Activated CD4-positive, alpha-beta memory T cell treated with anti-CD3 and anti-CD28 coated beads, Interleukin-2, amount 10 ng/mL, durations not matched to agents 7 days and 5 days (primary cell): ENCODE results near the gene TNRC6B. TPM values are rescaled to one million over a fixed set of nuclear protein-coding genes. Genes with fewer than 3 reads are reported as not detected.

ENCODE experiments used
- CTCF ChIA-PET: fragments of 350-600 bp; sonication (Branson Sonifier 250); formaldehyde crosslinking; loops from one replicate; lab custom pipeline; 2021; ENCODE audit warnings: antibody characterized with exemption, inconsistent platforms; lab: Charles Lee
- POLR2A ChIA-PET: fragments of 350-600 bp; sonication (Branson Sonifier 250); formaldehyde crosslinking; loops from one replicate; lab custom pipeline; 2021; ENCODE audit warnings: antibody characterized with exemption; lab: Charles Lee
- DNase-seq: peaks from one replicate; pipeline ENCODE4 v3.0.0-alpha.2; 2020
- H3K27ac Mint-ChIP-seq: one replicate; pipeline ENCODE4 v1.8.0; 2021; ENCODE audit warnings: mild to moderate bottlenecking, mixed read lengths
- H3K27me3 Mint-ChIP-seq: one replicate; pipeline ENCODE4 v1.8.0; 2021; ENCODE audit warnings: mixed read lengths
- H3K36me3 Mint-ChIP-seq: one replicate; pipeline ENCODE4 v1.8.0; 2021; ENCODE audit warnings: low read depth, mixed read lengths
- H3K4me1 Mint-ChIP-seq: one replicate; pipeline ENCODE4 v1.8.0; 2021; ENCODE audit warnings: mixed read lengths
- H3K4me3 Mint-ChIP-seq: one replicate; pipeline ENCODE4 v1.8.0; 2021; ENCODE audit warnings: mild to moderate bottlenecking, mixed read lengths
- H3K9me3 Mint-ChIP-seq: one replicate; pipeline ENCODE4 v1.8.0; 2021; ENCODE audit warnings: mixed read lengths
- total RNA-seq, 2 experiments: library from RNA; stranded (reverse); gene quantifications; one replicate each; pipeline ENCODE4 v1.2.3, GENCODE V29; 2021

The TNRC6B gene
- total RNA-seq, 2 experiments from 2014 or later, result 51.0 to 55.0 TPM

GRCh38 chr22:40256516-40256915, 78.8 kb downstream of the TNRC6B start:
- POLR2A ChIA-PET, result interaction anchor here (1.0 kb wide), 1 partner anchor 10 kb away, joined by 3 read pairs; no protein-coding TSS in a partner anchor

GRCh38 chr22:40258017-40258416, 80.3 kb downstream of the TNRC6B start:
- Mint-ChIP-seq H3K27ac (peak overlapping the region; percentile 68), H3K9me3 (no peaks in the 10 kb centered on the region), H3K27me3 (no peaks in the 10 kb centered on the region), H3K4me3 (peak overlapping the region; percentile 33), H3K4me1 (peaks cover 43% of the 10 kb centered on the region), H3K36me3 (peaks cover 42% of the 10 kb centered on the region)
- ChIA-PET POLR2A (interaction anchor here (0.7 to 2.2 kb wide), 13 partner anchors 9 to 214 kb away, joined by 3 to 9 read pairs (median 5); partner anchors contain the start of genes ADSL and TNRC6B), CTCF (interaction anchor here (0.5 to 1.7 kb wide), 4 partner anchors 10 to 135 kb away, joined by 3 to 7 read pairs (median 4); no protein-coding TSS in a partner anchor)
- no peak for DNase-seq

More at GRCh38 chr22:40256516-40256915, 78.8 kb downstream of the TNRC6B start:
- Mint-ChIP-seq H3K27me3 (no peaks in the 10 kb centered on the region), H3K4me3 (no peak overlapping the region), H3K36me3 (peaks cover 43% of the 10 kb centered on the region), H3K4me1 (peaks cover 41% of the 10 kb centered on the region), H3K9me3 (no peaks in the 10 kb centered on the region), H3K27ac (no peak overlapping the region)
- DNase-seq, result no peak
- CTCF ChIA-PET, result no interaction called here

DNA sequence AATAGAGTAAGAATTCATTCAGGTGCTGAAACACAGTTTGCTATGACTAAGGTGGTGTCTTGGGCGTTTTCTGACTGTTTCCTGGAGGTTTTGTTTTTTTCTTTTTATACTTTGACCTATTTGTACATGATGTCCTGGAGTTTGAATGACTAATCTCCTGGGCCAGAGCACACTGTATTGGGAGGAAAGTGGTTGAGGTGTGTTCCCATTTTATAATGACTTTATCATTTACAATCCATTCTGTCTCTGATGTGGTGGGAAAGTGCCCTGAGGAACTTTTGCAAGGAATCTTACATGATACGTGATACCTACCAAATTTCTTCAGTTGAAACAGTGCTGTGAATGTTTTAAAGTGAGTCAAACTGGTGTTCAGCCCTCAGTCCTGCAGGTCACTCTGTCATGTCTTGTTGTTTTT, 80.8 kb downstream of the TNRC6B start:
- Mint-ChIP-seq H3K36me3 (peaks cover 43% of the 10 kb centered on the region), H3K4me3 (peak overlapping the region; percentile 33), H3K9me3 (no peaks in the 10 kb centered on the region), H3K27ac (peak overlapping the region; percentile 68), H3K4me1 (peaks cover 48% of the 10 kb centered on the region), H3K27me3 (no peaks in the 10 kb centered on the region)
- DNase-seq, result no peak
- CTCF ChIA-PET, result interaction anchor here (0.9 to 1.7 kb wide), 3 partner anchors 10 to 90 kb away, joined by 3 to 7 read pairs (median 4); no protein-coding TSS in a partner anchor
- POLR2A ChIA-PET, result interaction anchor here (0.7 to 2.2 kb wide), 12 partner anchors 9 to 214 kb away, joined by 3 to 9 read pairs (median 6); partner anchors contain the start of genes ADSL and TNRC6B

GRCh38 chr22:40261783-40262182, 84.1 kb downstream of the TNRC6B start:
- POLR2A ChIA-PET, result no interaction called here
- H3K4me1 Mint-ChIP-seq, result peaks cover 71% of the 10 kb centered on the region

GRCh38 chr22:40263191-40263590, 85.5 kb downstream of the TNRC6B start:
- H3K4me1 Mint-ChIP-seq, result peaks cover 59% of the 10 kb centered on the region
- ChIA-PET CTCF (interaction anchor here (0.7 to 2.3 kb wide), 5 partner anchors 10 to 219 kb away, joined by 3 to 5 read pairs (median 4); no protein-coding TSS in a partner anchor), POLR2A (interaction anchor here (0.6 to 2.0 kb wide), 11 partner anchors 10 to 373 kb away, joined by 3 to 9 read pairs (median 3); partner anchors contain the start of gene TNRC6B)
- no peak overlapping the region for H3K4me3 Mint-ChIP-seq
- DNase-seq, result peak; percentile 28
- no peaks in the 10 kb centered on the region for H3K27me3 Mint-ChIP-seq
- no peaks in the 10 kb centered on the region for H3K9me3 Mint-ChIP-seq
- H3K27ac Mint-ChIP-seq, result peak overlapping the region; percentile 48
- peaks cover 69% of the 10 kb centered on the region for H3K36me3 Mint-ChIP-seq

More at GRCh38 chr22:40261783-40262182, 84.1 kb downstream of the TNRC6B start:
- CTCF ChIA-PET, result interaction anchor here (0.5 to 2.3 kb wide), 2 partner anchors 14 to 84 kb away, joined by 3 to 5 read pairs; no protein-coding TSS in a partner anchor
- Mint-ChIP-seq H3K27me3 (no peaks in the 10 kb centered on the region), H3K36me3 (peaks cover 64% of the 10 kb centered on the region), H3K9me3 (no peaks in the 10 kb centered on the region), H3K27ac (no peak overlapping the region), H3K4me3 (no peak overlapping the region)
- DNase-seq, result no peak

- no peaks in the 10 kb centered on the region for H3K9me3 Mint-ChIP-seq
- DNase-seq, result no peak
- H3K4me1 Mint-ChIP-seq, result peaks cover 44% of the 10 kb centered on the region
- peaks cover 64% of the 10 kb centered on the region for H3K36me3 Mint-ChIP-seq
- no peak overlapping the region for H3K27ac Mint-ChIP-seq
- H3K4me3 Mint-ChIP-seq, result no peak overlapping the region
- no peaks in the 10 kb centered on the region for H3K27me3 Mint-ChIP-seq
- POLR2A ChIA-PET, result interaction anchor here (0.9 kb wide), 1 partner anchor 17 kb away, joined by 3 read pairs; no protein-coding TSS in a partner anchor
- CTCF ChIA-PET, result no interaction called here
These were observed 88.1 kb downstream of the TNRC6B start for GRCh38 chr22:40265783-40266182.

DNA sequence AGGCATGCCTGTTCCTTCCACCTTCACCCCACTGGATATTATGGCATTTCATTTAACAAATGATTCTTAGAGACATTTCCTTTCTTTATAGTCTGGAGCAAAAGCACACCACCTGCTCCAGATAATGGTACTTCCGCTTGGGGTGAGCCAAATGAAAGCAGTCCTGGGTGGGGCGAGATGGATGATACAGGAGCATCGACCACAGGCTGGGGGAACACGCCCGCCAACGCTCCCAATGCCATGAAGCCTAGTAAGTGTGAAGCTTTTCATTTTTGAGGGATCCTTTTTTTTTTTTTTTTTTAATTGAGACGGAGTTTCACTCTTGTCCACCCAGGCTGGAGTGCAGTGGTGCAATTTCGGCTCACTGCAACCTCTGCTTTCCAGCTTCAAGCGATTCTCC, 92.3 kb downstream of the TNRC6B start:
- ChIA-PET POLR2A (interaction anchor here (0.8 kb wide), 1 partner anchor 12 kb away, joined by 3 read pairs; no protein-coding TSS in a partner anchor), CTCF (no interaction called here)
- H3K9me3 Mint-ChIP-seq, result no peaks in the 10 kb centered on the region
- DNase-seq, result no peak
- H3K4me1 Mint-ChIP-seq, result peaks cover 20% of the 10 kb centered on the region
- no peak overlapping the region for H3K4me3 Mint-ChIP-seq
- peaks cover 53% of the 10 kb centered on the region for H3K36me3 Mint-ChIP-seq
- H3K27me3 Mint-ChIP-seq, result no peaks in the 10 kb centered on the region
- no peak overlapping the region for H3K27ac Mint-ChIP-seq

DNA sequence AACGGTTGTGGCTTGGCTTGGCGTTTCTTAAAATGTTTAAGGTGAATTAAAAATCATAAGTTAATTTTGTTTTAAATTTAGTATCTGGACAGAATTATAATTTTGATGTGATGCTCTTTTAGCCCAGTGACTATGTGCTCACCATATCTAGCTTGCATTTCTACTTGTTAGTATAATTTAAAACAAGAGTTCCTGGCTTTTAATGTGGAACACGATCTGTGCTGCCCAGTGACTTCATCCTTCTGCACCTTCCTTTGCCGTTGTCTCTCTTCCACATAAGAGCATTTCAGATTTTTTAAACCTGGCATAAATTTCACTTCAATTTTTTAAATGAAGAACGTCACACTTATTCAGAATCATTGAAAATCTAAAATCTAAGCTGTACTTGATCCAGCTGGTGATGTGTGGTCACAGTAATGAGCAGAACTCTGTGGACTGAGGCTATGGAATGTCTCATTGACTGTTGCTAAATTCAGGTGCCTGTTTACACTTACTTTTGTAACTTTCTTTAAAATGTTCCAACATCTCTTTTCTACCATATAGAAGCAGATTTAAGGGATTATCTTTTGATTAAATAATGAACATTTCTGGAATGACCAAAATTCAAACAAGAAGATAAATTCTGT, 93.1 kb downstream of the TNRC6B start:
- H3K36me3 Mint-ChIP-seq, result peaks cover 46% of the 10 kb centered on the region
- CTCF ChIA-PET, result no interaction called here

DNA sequence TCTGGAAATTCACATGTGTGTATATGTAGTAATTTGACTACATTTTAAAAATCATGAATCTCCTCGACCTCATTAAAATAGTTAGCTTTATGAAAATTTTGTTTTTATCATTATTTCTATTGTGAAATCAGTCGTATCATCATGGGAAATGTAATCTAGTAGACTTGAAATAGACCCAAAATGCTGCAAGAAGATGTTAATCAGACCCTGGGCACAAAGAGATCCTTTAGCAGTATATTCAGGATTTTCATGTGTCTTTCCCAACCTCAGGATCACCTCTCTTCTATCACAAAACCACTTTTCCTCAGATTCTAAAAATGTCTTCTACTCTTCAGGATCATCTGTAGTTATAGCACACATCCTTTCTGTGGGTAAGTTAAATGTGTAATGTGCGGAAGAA, 93.7 kb downstream of the TNRC6B start:
- peaks cover 18% of the 10 kb centered on the region for H3K4me1 Mint-ChIP-seq
- no peak for DNase-seq
- H3K27ac Mint-ChIP-seq, result no peak overlapping the region
- H3K36me3 Mint-ChIP-seq, result peaks cover 43% of the 10 kb centered on the region
- ChIA-PET CTCF (no interaction called here), POLR2A (interaction anchor here (1.2 to 1.3 kb wide), 2 partner anchors 19 to 94 kb away, joined by 3 to 4 read pairs; no protein-coding TSS in a partner anchor)
- H3K9me3 Mint-ChIP-seq, result no peaks in the 10 kb centered on the region
- no peak overlapping the region for H3K4me3 Mint-ChIP-seq
- H3K27me3 Mint-ChIP-seq, result no peaks in the 10 kb centered on the region

More for the DNA sequence above, 93.1 kb downstream of the TNRC6B start:
- H3K4me1 Mint-ChIP-seq, result peaks cover 18% of the 10 kb centered on the region
- H3K9me3 Mint-ChIP-seq, result no peaks in the 10 kb centered on the region
- H3K27me3 Mint-ChIP-seq, result no peaks in the 10 kb centered on the region
- POLR2A ChIA-PET, result interaction anchor here (0.8 to 1.3 kb wide), 3 partner anchors 13 to 94 kb away, joined by 3 to 4 read pairs (median 3); no protein-coding TSS in a partner anchor
- H3K27ac Mint-ChIP-seq, result no peak overlapping the region
- no peak overlapping the region for H3K4me3 Mint-ChIP-seq
- no peak for DNase-seq

- H3K27ac Mint-ChIP-seq, result no peak overlapping the region
- H3K9me3 Mint-ChIP-seq, result no peaks in the 10 kb centered on the region
- ChIA-PET CTCF (interaction anchor here (0.9 to 1.5 kb wide), 2 partner anchors 36 to 745 kb away, joined by 3 read pairs; no protein-coding TSS in a partner anchor), POLR2A (no interaction called here)
- no peaks in the 10 kb centered on the region for H3K27me3 Mint-ChIP-seq
- H3K4me3 Mint-ChIP-seq, result no peak overlapping the region
- H3K4me1 Mint-ChIP-seq, result peaks cover 25% of the 10 kb centered on the region
- no peak for DNase-seq
- H3K36me3 Mint-ChIP-seq, result peaks cover 41% of the 10 kb centered on the region
These were observed 95.6 kb downstream of the TNRC6B start for GRCh38 chr22:40273319-40273718.

DNA sequence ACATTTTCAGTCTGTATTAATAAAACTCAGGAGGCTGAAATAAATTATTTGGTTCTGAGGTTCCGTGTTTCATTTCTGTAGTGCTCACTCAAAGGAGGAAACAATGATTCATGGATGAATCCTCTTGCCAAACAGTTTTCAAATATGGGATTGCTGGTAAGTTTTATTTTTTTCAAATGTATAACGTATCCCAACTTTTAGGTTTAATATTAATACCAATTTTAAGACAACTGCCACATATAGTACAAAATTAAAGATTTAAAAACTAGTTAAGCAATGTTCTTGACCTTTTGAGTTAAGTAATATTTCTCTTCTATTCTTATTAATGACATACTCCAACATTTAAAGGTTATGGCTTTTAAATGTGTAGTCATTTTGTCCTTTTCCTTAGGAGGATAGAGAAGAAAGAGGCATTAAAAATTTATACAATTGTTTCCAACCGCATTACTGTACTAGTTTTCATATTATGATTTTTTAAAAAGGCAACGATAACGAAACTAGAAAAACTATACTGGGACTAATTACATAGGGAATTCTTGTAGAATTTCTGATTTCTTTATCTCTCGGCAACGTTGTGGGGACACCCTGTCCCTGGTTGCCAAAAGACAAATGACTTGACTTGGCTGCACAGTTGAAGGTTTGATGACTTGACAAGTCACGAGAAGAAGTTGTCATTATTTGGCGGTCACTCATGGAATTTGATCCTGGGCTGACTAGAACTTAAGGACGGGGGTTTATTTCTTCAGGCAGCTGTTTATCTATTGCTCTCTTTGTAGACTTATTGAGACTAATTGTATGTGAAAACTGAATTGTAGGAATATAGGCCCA, 99.5 kb downstream of the TNRC6B start:
- Mint-ChIP-seq H3K9me3 (no peaks in the 10 kb centered on the region), H3K27ac (no peak overlapping the region), H3K4me1 (peaks cover 31% of the 10 kb centered on the region), H3K4me3 (no peak overlapping the region), H3K27me3 (no peaks in the 10 kb centered on the region), H3K36me3 (peaks cover 53% of the 10 kb centered on the region)
- DNase-seq, result no peak
- ChIA-PET POLR2A (interaction anchor here (0.9 to 1.5 kb wide), 4 partner anchors 26 to 233 kb away, joined by 3 to 7 read pairs (median 4); partner anchors contain the start of gene TNRC6B), CTCF (no interaction called here)

GRCh38 chr22:40279017-40279416, 101.3 kb downstream of the TNRC6B start:
- H3K4me1 Mint-ChIP-seq, result peaks cover 37% of the 10 kb centered on the region
- no peaks in the 10 kb centered on the region for H3K27me3 Mint-ChIP-seq
- no peaks in the 10 kb centered on the region for H3K9me3 Mint-ChIP-seq
- H3K36me3 Mint-ChIP-seq, result peaks cover 52% of the 10 kb centered on the region
- ChIA-PET POLR2A (interaction anchor here (1.0 kb wide), 1 partner anchor 68 kb away, joined by 6 read pairs; no protein-coding TSS in a partner anchor), CTCF (no interaction called here)
- H3K27ac Mint-ChIP-seq, result no peak overlapping the region
- no peak overlapping the region for H3K4me3 Mint-ChIP-seq
- no peak for DNase-seq
